Measurements from ENCODE around the gene ARL14EP.

Gene ARL14EP

DNA sequence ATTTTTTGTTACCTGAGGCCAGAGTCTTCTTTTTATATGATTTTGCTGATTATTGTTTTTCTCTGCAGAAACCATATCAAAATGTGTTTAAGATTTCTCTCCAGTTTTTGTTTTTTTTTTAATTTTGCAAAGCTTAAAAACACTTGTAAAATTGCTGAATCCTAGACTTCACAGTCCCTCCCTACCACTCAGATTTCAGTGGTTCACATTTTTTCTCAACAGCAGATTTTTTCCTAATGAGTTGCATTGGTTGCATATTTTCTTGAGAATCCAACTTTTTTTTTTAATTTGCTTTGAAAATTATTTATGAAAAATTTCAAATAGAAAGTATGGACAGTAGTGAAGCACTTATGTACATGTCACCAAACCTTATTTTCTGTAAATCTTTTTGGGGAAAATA lies 5.8 kb downstream of the ARL14EP start:
- DNase-seq: no peak

DNA sequence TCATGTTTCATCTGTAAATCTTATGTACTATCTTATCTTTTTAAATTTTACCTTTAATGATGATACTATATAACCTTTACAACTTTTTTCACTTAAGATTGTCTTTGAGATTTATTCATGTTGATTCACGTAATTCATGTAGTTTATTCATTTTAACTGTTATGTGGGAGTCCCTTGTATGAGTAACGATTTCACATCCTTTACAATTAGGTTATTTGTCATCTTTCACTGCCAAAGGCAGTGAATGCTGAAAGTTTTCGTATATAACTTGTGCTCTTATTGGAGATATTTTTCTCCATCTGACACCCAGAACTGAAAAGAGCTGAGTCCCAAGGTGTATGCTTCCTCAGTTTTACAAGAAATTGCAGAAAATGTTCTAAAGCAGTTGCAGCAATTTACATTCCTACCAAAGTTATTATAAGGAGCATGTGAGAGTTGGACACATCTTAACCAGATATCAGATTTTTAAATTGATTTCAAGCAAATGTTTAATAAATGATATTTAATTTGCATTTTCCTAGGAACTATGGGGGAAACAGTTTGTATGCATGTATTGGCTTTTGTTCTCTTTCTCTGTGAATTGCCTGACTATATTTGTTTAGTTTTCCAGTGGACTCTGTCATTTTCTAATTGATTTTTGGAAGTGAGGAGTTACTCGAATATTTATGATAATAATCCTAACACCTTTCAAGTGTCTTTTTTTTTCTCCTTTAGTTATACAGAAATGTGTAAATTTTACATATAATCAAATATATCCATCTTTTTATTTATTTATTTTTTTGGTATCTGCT lies 6.4 kb downstream of the ARL14EP start:
- peak in 1 of 5 donors; percentile 23 for DNase-seq

DNA sequence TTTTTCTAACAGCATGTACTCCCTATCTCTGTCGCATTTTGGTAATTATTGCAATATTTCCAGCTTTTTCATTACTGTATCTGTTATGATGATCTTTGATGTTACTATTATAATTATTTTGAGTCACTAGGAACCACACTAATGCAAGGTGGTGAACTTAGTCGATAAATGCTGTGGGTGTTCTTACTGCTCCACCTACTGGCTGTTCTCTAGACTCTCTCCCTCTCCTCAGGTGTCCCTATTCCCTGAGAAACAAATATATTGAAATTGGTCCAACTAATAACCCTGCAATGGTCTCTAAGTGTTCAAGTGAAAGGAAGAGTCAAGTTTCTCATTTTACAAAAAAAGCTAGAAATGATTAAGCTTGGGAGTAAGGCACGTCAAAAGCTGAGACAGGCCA lies 10.5 kb downstream of the ARL14EP start:
- no peak for DNase-seq

DNA sequence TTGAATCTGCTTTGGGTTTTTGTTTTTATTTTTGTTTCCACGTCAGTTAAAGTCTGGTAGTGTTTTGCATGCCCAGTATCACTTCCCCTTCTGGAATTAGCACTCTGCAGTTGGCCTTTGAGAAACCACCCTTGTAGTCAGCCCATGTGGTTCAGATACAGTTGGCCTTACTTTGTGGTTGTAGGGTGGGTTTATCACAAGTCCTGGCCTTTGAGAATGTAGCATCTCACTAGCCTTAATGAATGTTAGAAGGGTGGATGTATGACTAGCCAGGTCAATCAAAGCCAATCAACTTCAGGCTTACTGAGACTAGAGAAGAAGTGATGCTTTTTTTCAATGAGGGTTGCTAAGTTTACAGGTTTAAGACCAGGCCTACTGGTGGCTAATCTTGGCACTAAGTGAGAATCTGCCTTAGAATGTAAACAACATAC lies 19.8 kb downstream of the ARL14EP start:
- no peak for DNase-seq

- no peak for DNase-seq
Observed at GRCh38 chr11:30344085-30344484, 21.2 kb downstream of the ARL14EP start.

GRCh38 chr11:30345644-30346043 lies 22.7 kb downstream of the ARL14EP start:
- no peak for DNase-seq

DNA sequence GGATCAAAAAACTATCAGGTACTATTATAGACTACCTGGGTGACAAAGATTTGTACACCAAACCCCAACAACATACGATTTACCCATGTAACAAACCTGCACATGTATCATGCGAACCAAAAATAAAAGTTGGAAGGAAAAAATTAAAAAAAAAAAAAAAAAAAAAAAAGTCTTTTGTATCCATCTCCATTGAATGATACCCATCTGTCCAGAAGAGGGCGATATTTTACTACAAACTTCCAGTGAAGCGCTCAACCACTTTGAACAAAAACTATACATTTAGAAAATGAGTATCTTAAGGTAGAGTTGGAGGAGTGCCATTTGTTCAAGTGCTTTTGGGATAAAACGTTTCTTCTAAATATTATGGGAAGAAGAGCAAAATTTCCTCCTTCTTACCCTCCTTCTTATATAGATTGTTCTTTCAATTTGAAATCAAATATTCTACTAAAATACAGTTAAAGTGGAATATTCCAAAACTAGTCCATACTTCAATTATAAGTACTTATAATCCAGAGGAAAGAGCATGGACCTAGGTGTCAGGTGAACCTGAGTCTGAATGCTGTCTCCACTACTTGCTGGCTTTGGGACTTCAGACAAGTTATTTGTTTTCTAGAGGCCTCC lies 23.3 kb downstream of the ARL14EP start:
- DNase-seq: peak in 1 of 5 donors; percentile 48

DNA sequence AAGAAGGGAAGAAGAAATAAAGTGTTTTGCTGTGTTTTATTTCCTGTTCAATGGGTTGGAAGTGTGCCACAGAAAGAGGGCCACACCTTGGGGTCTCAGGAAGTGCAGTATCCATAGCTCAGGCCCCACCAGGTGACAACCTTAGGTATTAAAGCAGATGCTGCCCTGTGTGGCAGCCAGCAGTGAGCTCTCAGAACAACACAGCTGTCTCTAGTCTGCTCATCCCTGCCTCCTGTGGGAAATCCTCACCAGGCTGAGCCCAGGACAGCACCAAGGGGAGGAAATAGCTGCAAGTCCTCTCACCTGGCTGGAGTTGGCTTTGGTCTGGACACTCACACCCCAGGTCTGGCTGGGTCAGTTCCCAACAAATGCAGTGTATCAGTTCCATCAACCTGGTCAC lies 25.1 kb downstream of the ARL14EP start:
- no peak for DNase-seq

- DNase-seq: no peak
Observed at GRCh38 chr11:30349885-30350284, 27.0 kb downstream of the ARL14EP start.

DNA sequence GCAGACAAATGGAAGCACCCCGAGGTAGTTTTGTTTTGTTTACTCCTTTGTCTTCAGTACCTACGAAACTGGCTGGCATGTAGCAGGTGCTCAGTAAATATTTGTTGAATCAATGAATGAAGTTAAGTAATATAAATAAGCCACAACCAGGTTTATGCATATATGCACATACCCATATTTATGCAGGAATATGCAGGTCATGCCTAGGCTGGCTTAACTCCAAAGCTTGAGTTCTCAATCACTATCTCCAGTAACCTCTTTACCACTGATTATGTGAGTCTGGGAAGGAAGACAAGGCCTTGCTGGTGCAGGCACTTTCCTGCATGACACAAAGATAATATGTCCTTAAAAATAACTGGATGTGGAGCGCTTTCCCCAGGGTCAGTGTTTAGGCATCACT lies 27.5 kb downstream of the ARL14EP start:
- DNase-seq: no peak

GRCh38 chr11:30351061-30351460 lies 28.2 kb downstream of the ARL14EP start:
- no peak for DNase-seq

DNA sequence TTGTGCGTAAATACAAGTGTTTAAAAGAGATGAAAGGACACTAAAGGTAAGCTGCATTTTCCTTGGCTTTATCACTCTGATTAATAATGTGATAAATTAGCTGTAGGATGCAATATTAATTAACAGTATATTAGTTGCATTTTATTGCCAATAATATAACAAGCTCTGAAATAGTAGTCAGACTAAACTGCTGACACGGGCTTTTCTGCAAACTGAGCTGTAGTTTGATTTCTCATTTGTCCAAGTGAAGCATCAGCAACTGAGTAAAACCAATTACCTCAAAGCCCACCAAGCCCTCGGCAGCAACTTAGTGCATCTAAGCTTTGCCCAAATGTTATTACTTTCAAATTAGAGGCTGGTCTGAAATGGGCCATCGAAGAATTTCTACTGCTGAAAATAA lies 33.5 kb downstream of the ARL14EP start:
- DNase-seq: no peak

- DNase-seq: no peak
Observed at GRCh38 chr11:30357872-30358271, 35.0 kb downstream of the ARL14EP start.

GRCh38 chr11:30358536-30358935 lies 35.6 kb downstream of the ARL14EP start:
- no peak for DNase-seq

- no peak for DNase-seq
Observed at GRCh38 chr11:30360741-30361140, 37.8 kb downstream of the ARL14EP start.

DNA sequence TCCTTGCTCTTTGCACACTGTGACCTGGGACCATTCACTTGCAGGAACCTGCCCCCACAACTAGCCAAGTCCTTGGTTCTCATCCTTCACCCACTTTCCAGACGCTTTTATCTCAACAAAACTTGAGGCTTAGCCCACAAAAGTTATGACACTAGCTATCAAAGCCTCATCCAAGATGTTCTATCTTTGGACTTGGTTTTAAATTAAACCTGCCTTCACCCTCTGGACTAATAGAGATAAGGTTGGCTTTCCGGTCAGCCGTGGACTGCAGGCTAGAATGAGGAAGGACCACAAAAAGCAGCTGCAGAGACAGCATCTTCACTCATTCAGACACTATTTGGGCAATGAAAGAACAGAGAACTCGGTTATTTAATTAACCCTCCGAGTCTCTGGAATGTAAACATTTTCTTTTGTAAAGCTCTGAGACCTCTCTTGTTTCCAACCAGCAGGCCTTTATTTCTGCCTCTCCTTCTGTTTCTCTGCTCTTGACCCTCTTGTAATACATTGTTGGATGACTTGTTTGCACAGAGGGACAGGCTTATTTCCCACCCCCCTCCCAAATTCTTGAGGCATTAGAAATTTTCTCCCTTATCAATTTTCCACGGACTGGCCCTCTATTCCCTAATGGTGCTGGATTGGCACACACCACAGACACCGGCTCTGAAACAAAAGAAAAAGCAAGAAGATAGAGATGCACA lies 41.4 kb downstream of the ARL14EP start:
- no peak for DNase-seq

GRCh38 chr11:30364837-30365482 lies 42.1 kb downstream of the ARL14EP start:
- DNase-seq: no peak

GRCh38 chr11:30365793-30366517 lies 43.1 kb downstream of the ARL14EP start:
- no peak for DNase-seq

DNA sequence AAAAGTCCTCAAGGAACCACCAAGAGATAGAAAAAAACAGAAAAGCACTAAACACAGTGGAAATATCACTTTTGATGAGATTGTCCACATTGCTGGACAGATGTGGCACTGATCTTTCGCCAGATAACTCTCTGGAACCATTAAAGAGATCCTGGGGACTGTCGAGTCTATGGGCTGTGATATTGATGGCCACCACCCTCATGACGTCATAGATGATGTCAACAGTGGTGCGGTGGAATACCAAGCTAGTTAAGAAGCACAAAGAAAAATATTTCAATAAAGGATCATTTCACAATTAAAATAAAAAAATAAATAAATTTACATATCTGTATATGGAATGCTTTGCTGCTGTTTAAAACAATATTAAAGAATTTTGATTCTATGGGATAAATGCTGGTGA lies 45.5 kb downstream of the ARL14EP start:
- no peak for DNase-seq

- DNase-seq: no peak
Observed at GRCh38 chr11:30370164-30370563, 47.3 kb downstream of the ARL14EP start.

DNA sequence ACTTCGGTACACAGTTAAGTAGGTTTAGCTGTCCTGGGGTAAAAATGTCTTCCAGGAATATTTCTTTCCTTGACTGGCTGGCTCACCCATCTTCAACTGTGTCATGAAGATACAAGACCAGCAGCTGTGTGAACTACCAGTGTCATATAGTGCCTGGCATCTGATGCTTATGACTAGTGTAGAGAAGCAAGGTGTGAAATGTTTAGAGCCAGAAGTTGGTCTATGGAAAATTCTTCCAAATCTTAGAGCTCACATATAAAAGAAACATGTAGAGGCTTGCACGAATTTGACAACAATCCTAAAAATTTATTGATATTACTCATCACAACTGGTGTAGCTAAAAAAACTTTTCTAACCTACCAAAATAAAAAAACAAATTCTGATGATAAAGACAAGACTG lies 54.4 kb downstream of the ARL14EP start:
- DNase-seq: no peak

DNA sequence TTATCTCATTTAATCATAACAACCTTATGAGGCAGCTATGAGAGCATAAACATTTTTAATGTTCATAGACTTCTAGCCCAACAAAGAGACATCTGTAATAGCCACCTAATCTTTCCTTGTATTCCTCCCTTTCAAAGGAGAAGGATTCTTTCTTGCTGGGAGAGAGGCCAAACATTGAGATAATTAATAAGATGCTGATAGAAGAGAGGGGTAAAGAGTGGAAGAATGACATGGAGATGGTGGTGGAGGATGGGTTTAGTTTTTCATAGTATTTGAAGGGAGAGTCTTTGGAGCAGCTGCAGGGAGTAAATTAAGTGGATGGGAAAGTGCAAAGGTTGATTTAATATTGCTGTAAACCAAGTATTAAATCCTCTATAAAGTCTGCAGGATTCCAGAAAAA lies 57.9 kb downstream of the ARL14EP start:
- DNase-seq: no peak

DNA sequence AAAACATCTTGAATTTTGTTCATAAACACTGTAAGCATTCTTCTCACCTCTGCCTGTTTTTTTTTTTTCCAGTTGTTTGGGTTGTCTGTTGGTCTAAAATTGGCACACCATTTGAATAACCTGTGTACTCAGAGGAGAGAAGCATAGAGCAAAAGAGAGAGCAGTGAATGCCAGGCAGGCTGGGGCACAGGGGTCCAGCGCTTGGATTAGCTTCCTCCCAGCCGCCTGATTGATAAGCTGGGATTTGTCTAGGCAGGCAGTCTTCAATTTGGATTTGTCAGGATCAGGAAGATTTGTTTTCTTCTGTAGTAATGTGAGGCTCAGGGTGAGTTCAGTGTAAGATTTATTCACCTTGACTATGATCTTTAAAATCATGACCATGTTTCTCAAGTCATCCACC lies 59.0 kb downstream of the ARL14EP start:
- no peak for DNase-seq

Data from T-helper 1 cell (primary cell).